ENCODE data around the gene GRM8.

DNA sequence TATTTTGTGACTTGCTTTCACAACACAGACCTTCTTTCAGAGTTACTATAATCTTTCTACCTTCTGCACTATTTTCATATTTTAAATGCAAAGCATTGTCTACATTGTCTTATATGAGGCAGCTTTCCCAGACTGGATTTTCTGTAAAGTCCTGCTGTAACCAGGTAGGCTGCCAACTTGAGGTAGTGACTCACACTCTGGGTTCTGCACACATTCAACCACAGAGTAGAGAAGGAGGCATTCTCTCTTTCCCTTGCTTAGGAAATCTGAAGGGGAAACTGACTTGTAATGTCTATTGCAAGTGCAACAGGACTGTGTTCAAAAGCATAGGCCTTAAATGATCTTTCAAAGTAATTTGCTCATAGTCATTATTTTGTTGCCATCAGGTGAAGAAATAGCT is 461.4 kb downstream of the GRM8 start:
- TF ChIP-seq ZC3H10 (CRISPR knock-in tag; IDR thresholded peaks at IDR 0.05): no peak
- TF ChIP-seq TOX (CRISPR knock-in tag; IDR thresholded peaks at IDR 0.05; ENCODE audit: borderline replicate concordance): no peak
